Mammary epithelial cell (primary cell): Measurements from ENCODE around the gene NTM.

ENCODE experiments used
- EZH2 ChIP-seq: IDR thresholded peaks from 2 replicates; pipeline ENCODE4 v1.6.1; 2012; ENCODE audit warnings: low read length, inconsistent platforms, borderline replicate concordance
- TF ChIP-seq, protein P1 (sequence below), 2 donors: IDR thresholded peaks in 1 of 2; conservative IDR thresholded peaks in 1 of 2; 2 replicates each; pipeline ENCODE4 v1.5.1; 2011 to 2012; ENCODE audit warnings: inconsistent platforms in 2 of 2, low read length in 2 of 2, mild to moderate bottlenecking in 2 of 2, control low read depth in 1 of 2, low read depth in 1 of 2; ENCODE audit not compliant: insufficient read depth in 1 of 2; ENCODE audit errors: extremely low read depth in 1 of 2

DNA sequence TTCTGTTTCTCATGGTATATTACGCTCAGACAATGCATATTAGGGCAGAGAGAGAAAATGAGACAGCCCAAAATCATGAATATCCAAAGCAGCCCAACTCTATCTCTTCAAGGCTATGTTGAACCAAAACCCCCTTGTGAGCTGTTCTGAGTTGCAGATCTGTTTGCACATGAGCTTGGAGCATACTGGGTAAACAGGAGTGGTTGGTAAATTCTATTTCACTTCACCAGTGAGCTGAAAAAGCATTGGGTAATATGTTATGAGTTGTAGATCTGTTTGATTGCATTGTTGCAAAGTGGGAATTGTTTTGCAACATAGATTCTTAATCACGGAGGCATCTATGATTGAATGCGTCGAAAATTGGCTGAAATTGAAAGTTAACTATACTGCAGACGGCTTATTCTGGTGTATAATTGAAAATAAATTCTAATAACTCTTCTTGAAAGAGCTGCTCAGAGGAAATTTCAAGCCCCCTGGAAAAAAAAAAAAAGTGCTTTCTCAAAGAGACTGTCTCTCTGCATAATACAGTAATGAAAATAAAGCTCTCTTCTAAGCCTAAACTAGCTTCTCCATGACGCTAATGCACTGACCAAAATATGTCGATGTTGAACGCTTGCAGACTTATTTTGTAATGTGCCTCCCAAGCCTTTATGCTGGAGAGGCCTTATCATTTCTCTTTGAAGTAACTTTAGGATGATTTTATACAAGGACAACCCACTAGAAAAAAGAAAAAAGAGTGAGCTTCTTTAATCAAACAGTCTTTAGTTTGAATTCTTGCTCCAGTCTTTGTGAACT lies 263.7 kb downstream of the NTM start:
- TF ChIP-seq, protein P1, sequence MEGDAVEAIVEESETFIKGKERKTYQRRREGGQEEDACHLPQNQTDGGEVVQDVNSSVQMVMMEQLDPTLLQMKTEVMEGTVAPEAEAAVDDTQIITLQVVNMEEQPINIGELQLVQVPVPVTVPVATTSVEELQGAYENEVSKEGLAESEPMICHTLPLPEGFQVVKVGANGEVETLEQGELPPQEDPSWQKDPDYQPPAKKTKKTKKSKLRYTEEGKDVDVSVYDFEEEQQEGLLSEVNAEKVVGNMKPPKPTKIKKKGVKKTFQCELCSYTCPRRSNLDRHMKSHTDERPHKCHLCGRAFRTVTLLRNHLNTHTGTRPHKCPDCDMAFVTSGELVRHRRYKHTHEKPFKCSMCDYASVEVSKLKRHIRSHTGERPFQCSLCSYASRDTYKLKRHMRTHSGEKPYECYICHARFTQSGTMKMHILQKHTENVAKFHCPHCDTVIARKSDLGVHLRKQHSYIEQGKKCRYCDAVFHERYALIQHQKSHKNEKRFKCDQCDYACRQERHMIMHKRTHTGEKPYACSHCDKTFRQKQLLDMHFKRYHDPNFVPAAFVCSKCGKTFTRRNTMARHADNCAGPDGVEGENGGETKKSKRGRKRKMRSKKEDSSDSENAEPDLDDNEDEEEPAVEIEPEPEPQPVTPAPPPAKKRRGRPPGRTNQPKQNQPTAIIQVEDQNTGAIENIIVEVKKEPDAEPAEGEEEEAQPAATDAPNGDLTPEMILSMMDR (conservative IDR thresholded peaks at IDR 0.05 in 1 of 2, IDR thresholded peaks at IDR 0.05 in 1 of 2; ENCODE audit: extremely low read depth in 1 of 2, insufficient read depth in 1 of 2, low read depth in 1 of 2, low read length in 2 of 2), result no peak
- TF ChIP-seq EZH2, result no peak
